HepG2 (cell line): ENCODE data around the gene RILPL1. TPM values are rescaled to one million over a fixed set of nuclear protein-coding genes. Genes with fewer than 3 reads are reported as not detected.
A peak's percentile ranks its signal among the peaks of the same experiment; 100 is the strongest.

Experiments used
- ATF7 ChIP-seq, 2 experiments: fragments of 450-650 bp in 1 of 2; sonication (generic) in 1 of 2; formaldehyde crosslinking in 1 of 2; IDR thresholded peaks; 2 replicates each; pipeline versions ENCODE4 v1.4.0 to v1.6.1; 2016 to 2020; ENCODE audit warnings: antibody characterized with exemption in 1 of 2, mild to moderate bottlenecking in 1 of 2, missing genetic modification reagents in 1 of 2
- GRHL1 ChIP-seq: sonication (generic); formaldehyde crosslinking; conservative IDR thresholded peaks from 2 replicates; pipeline ENCODE4 v1.8.0; 2022; ENCODE audit warnings: missing genetic modification reagents
- HNF4A ChIP-seq: sonication (generic); formaldehyde crosslinking; IDR thresholded peaks from 2 replicates; pipeline ENCODE4 v1.4.0; 2020; ENCODE audit warnings: missing genetic modification reagents
- ISL2 ChIP-seq: sonication (generic); formaldehyde crosslinking; IDR thresholded peaks from 2 replicates; pipeline ENCODE4 v1.5.0; 2020; ENCODE audit warnings: missing genetic modification reagents
- KAT8 ChIP-seq: IDR thresholded peaks from 2 replicates; pipeline ENCODE4 v1.6.1; 2016; ENCODE audit warnings: missing genetic modification reagents, missing compliant biosample characterization
- KDM3A ChIP-seq: IDR thresholded peaks from 2 replicates; pipeline ENCODE4 v1.6.1; 2018; ENCODE audit warnings: low read depth, missing compliant biosample characterization
- KDM6A ChIP-seq: IDR thresholded peaks from 2 replicates; pipeline ENCODE4 v1.6.1; 2016; ENCODE audit warnings: low read depth
- KMT2A ChIP-seq: sonication (generic); formaldehyde crosslinking; IDR thresholded peaks from 2 replicates; pipeline ENCODE4 v1.4.0; 2020; ENCODE audit warnings: missing genetic modification reagents
- PHF21A ChIP-seq: sonication (generic); formaldehyde crosslinking; IDR thresholded peaks from 2 replicates; pipeline ENCODE4 v1.5.0; 2020; ENCODE audit warnings: mild to moderate bottlenecking, missing genetic modification reagents
- PITX1 ChIP-seq: sonication (generic); formaldehyde crosslinking; IDR thresholded peaks from 2 replicates; pipeline ENCODE4 v1.5.1; 2020; ENCODE audit warnings: mild to moderate bottlenecking, missing genetic modification reagents
- POLR2AphosphoS5 ChIP-seq: IDR thresholded peaks from 2 replicates; pipeline ENCODE4 v1.6.1; 2012; ENCODE audit warnings: low read depth, low read length
- SIX4 ChIP-seq: sonication (generic); formaldehyde crosslinking; IDR thresholded peaks from 2 replicates; pipeline ENCODE4 v1.4.0; 2020; ENCODE audit warnings: missing genetic modification reagents
- ZNF350 ChIP-seq: sonication (generic); formaldehyde crosslinking; IDR thresholded peaks from 2 replicates; pipeline ENCODE4 v1.4.0; 2020; ENCODE audit warnings: mild to moderate bottlenecking, low read depth, missing genetic modification reagents, borderline replicate concordance
- ZNF446 ChIP-seq: sonication (generic); formaldehyde crosslinking; IDR thresholded peaks from 2 replicates; pipeline ENCODE4 v1.5.0; 2020; ENCODE audit warnings: mild to moderate bottlenecking, missing genetic modification reagents
- ZNF687 ChIP-seq: sonication (generic); formaldehyde crosslinking; IDR thresholded peaks from 2 replicates; pipeline ENCODE4 v1.5.1; 2020; ENCODE audit warnings: mild to moderate bottlenecking, missing genetic modification reagents, moderate library complexity
- ZSCAN20 ChIP-seq: sonication (generic); formaldehyde crosslinking; IDR thresholded peaks from 2 replicates; pipeline ENCODE4 v1.4.0; 2020; ENCODE audit warnings: missing genetic modification reagents, mild to moderate bottlenecking, borderline replicate concordance
- polyA plus RNA-seq, 8 experiments: library from polyadenylated mRNA; depleted of rRNA in 3 of 8; stranded (reverse) in 7 of 8; unstranded in 1 of 8; fragments of >200 nt; fragmentation: Illumina TruSeq in 4 of 8; extraction: Trizol in 4 of 8; gene quantifications; 2 replicates each; pipeline versions ENCODE4 v1.2.1 to v1.2.3, GENCODE V29; 2011 to 2016; ENCODE audit warnings: low read depth in 4 of 8, missing spikeins in 1 of 8, mixed read lengths in 1 of 8; ENCODE audit not compliant: insufficient read depth in 1 of 8
- total RNA-seq, 5 experiments: library from RNA; depleted of rRNA; stranded (reverse); fragments of >200 nt; fragmentation: Illumina TruSeq; extraction: Trizol; gene quantifications; 2 replicates each; pipeline ENCODE4 v1.2.3, GENCODE V29; 2016; ENCODE audit warnings: low read depth in 1 of 5
- TF ChIP-seq, protein P1 (sequence below): sonication (generic); formaldehyde crosslinking; IDR thresholded peaks from 2 replicates; pipeline ENCODE4 v1.4.0; 2020; ENCODE audit warnings: missing genetic modification reagents
- TF ChIP-seq, protein P2 (sequence below): sonication (generic); formaldehyde crosslinking; IDR thresholded peaks from 2 replicates; pipeline ENCODE4 v1.4.0; 2020; ENCODE audit warnings: missing genetic modification reagents, borderline replicate concordance
- TF ChIP-seq, protein P3 (sequence below): IDR thresholded peaks from 2 replicates; pipeline ENCODE4 v1.6.1; 2016; ENCODE audit warnings: mild to moderate bottlenecking

Gene RILPL1
- total and polyA plus RNA-seq, 2 of the 13 experiments (the other 11 are each of a cell fraction or from before 2014, with no cell fraction given): 5.8 to 28.4 TPM

DNA sequence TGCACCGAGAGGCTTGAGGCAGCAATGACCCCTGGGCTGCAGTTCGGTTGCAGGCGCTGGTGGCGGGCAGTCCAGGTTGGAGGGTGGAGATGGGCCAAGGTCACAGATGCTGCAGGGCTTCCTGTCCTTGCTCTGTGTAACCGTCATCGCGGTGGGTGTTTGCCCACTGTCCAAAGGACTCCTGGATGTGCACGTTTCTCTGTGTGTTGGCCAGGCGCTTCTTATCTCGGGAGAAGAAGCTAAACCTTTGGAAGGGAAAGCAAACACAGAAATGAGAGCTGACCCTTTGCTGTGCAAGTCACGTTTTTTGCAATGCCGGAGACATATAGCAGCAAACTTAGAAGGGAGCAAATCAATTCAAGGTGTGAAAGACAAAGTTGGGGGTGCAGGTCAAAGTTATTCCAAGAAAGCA, 61.1 kb downstream of the RILPL1 start (continued):
- TF ChIP-seq ZNF350 (CRISPR knock-in tag): peak; percentile 62; the same call in 1 of the 2 replicates
- no peak for TF ChIP-seq KDM6A (CRISPR knock-in tag)
- no peak for TF ChIP-seq ATF7 (IDR thresholded peaks at IDR 0.05)
- no peak for TF ChIP-seq ATF7 (CRISPR knock-in tag; IDR thresholded peaks at IDR 0.05)
- TF ChIP-seq PITX1 (CRISPR knock-in tag): peak; percentile 88
- peak; percentile 95 for TF ChIP-seq PHF21A (CRISPR knock-in tag)
- TF ChIP-seq, protein P1, sequence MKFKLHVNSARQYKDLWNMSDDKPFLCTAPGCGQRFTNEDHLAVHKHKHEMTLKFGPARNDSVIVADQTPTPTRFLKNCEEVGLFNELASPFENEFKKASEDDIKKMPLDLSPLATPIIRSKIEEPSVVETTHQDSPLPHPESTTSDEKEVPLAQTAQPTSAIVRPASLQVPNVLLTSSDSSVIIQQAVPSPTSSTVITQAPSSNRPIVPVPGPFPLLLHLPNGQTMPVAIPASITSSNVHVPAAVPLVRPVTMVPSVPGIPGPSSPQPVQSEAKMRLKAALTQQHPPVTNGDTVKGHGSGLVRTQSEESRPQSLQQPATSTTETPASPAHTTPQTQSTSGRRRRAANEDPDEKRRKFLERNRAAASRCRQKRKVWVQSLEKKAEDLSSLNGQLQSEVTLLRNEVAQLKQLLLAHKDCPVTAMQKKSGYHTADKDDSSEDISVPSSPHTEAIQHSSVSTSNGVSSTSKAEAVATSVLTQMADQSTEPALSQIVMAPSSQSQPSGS (CRISPR knock-in tag): peak; percentile 84; the same call in 1 of the 2 replicates
- peak; percentile 75 for TF ChIP-seq ISL2
- TF ChIP-seq ZNF446: no peak
- TF ChIP-seq HNF4A: peak; percentile 92
- TF ChIP-seq, protein P2, sequence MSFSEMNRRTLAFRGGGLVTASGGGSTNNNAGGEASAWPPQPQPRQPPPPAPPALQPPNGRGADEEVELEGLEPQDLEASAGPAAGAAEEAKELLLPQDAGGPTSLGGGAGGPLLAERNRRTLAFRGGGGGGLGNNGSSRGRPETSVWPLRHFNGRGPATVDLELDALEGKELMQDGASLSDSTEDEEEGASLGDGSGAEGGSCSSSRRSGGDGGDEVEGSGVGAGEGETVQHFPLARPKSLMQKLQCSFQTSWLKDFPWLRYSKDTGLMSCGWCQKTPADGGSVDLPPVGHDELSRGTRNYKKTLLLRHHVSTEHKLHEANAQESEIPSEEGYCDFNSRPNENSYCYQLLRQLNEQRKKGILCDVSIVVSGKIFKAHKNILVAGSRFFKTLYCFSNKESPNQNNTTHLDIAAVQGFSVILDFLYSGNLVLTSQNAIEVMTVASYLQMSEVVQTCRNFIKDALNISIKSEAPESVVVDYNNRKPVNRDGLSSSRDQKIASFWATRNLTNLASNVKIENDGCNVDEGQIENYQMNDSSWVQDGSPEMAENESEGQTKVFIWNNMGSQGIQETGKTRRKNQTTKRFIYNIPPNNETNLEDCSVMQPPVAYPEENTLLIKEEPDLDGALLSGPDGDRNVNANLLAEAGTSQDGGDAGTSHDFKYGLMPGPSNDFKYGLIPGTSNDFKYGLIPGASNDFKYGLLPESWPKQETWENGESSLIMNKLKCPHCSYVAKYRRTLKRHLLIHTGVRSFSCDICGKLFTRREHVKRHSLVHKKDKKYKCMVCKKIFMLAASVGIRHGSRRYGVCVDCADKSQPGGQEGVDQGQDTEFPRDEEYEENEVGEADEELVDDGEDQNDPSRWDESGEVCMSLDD (CRISPR knock-in tag): peak; percentile 59; the same call in 1 of the 2 replicates
- TF ChIP-seq KMT2A (CRISPR knock-in tag): peak; percentile 78
- TF ChIP-seq KDM3A: peak; percentile 88
- peak; percentile 96 for TF ChIP-seq ZNF687 (CRISPR knock-in tag)
- peak; percentile 66; the same call in 1 of the 2 replicates for TF ChIP-seq SIX4 (CRISPR knock-in tag)
- peak; percentile 60 for TF ChIP-seq KAT8 (CRISPR knock-in tag)
- 0 out of 2 replicates have a peak, but pooled peaks have one; percentile 56 for TF ChIP-seq ZSCAN20
- TF ChIP-seq GRHL1 (CRISPR knock-in tag): no peak
- TF ChIP-seq POLR2AphosphoS5: no peak
- TF ChIP-seq, protein P3, sequence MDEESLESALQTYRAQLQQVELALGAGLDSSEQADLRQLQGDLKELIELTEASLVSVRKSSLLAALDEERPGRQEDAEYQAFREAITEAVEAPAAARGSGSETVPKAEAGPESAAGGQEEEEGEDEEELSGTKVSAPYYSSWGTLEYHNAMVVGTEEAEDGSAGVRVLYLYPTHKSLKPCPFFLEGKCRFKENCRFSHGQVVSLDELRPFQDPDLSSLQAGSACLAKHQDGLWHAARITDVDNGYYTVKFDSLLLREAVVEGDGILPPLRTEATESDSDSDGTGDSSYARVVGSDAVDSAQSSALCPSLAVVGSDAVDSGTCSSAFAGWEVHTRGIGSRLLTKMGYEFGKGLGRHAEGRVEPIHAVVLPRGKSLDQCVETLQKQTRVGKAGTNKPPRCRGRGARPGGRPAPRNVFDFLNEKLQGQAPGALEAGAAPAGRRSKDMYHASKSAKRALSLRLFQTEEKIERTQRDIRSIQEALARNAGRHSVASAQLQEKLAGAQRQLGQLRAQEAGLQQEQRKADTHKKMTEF (CRISPR knock-in tag): peak; percentile 80
